Hepatocyte (in vitro differentiated cells): Measurements from ENCODE around the gene FBXO9. TPM values are rescaled to one million over a fixed set of nuclear protein-coding genes. Genes with fewer than 3 reads are reported as not detected.

Experiments used
- polyA plus RNA-seq: library from polyadenylated mRNA; unstranded; fragments of >200 nt; fragmentation: Nextera tagmentation; extraction: Ambion mirVana; gene quantifications from 2 replicates; pipeline ENCODE4 v1.2.1, GENCODE V29; 2016
- small RNA-seq: library from RNA; depleted of rRNA; stranded (forward); fragments of <200 nt; gene quantifications from one replicate; pipeline ENCODE3, GENCODE V24; 2014
- total RNA-seq: library from RNA; depleted of rRNA; stranded (reverse); fragments of >200 nt; gene quantifications from 2 replicates; pipeline ENCODE4 v1.2.3, GENCODE V29; 2014

Gene FBXO9
- total and polyA plus RNA-seq, 2 experiments from 2014 or later = 33.3 to 79.8 TPM

Small RNAs within 50 kb of the gene (small RNA-seq; reads per million reads assigned to genes)
- gene RN7SL244P = not detected

Other genes starting within 250 kb of the FBXO9 start
- gene GSTA5, start 224.6 kb upstream of the FBXO9 start, total RNA-seq = not detected in 2 replicates
- not detected in 2 replicates for gene GSTA5, start 224.6 kb upstream of the FBXO9 start, polyA plus RNA-seq
- gene GSTA3, start 155.7 kb upstream of the FBXO9 start, total RNA-seq = not detected in 2 replicates
- not detected in 2 replicates for gene GSTA3, start 155.7 kb upstream of the FBXO9 start, polyA plus RNA-seq
- gene GSTA4, start 70.1 kb upstream of the FBXO9 start, total RNA-seq = 83.8 and 89.2 TPM in 2 replicates
- 79.6 and 88.4 TPM in 2 replicates for gene GSTA4, start 70.1 kb upstream of the FBXO9 start, polyA plus RNA-seq
- gene CILK1, start 3.6 kb upstream of the FBXO9 start, total RNA-seq = 30.0 and 30.5 TPM in 2 replicates
- gene CILK1, start 3.6 kb upstream of the FBXO9 start, polyA plus RNA-seq = 6.3 and 7.5 TPM in 2 replicates
- 0.33 TPM in 1 of 2 replicates, not detected in the other for gene GCM1, start 83.4 kb downstream of the FBXO9 start, total RNA-seq
- not detected in 2 replicates for gene GCM1, start 83.4 kb downstream of the FBXO9 start, polyA plus RNA-seq